H1 (cell line): ENCODE measurements around the gene ASS1. TPM values are rescaled to one million over a fixed set of nuclear protein-coding genes. Genes with fewer than 3 reads are reported as not detected.

Experiments
- CTCF ChIA-PET: fragments of 300-600 bp; sonication (Branson Sonifier 250); formaldehyde crosslinking; loops from one replicate; lab custom pipeline; 2021; ENCODE audit not compliant: partially characterized antibody; lab: Charles Lee
- POLR2A ChIA-PET: fragments of 300-600 bp; sonication (Branson Sonifier 250); formaldehyde crosslinking; loops from one replicate; lab custom pipeline; 2021; ENCODE audit warnings: inconsistent platforms; ENCODE audit not compliant: partially characterized antibody; lab: Charles Lee
- DNase-seq, 2 experiments: peaks; one replicate each; pipeline versions ENCODE4 v3.0.0 to v3.0.0-alpha.2; 2010 to 2022; ENCODE audit warnings: low spot score in 2 of 2, low read depth in 1 of 2, mixed read lengths in 1 of 2
- FAIRE-seq: peaks from 2 replicates; lab custom pipeline; 2011; peaks lifted over from hg19 to GRCh38; lab: Jason Lieb, UNC
- H2AFZ ChIP-seq: 2 replicates; pipeline ENCODE4 v1.8.1; 2012; ENCODE audit warnings: low read length, inconsistent platforms
- H2AK5ac ChIP-seq: 2 replicates; pipeline ENCODE4 v1.6.1; 2013; ENCODE audit warnings: low read depth, low read length
- H2BK120ac ChIP-seq: replicated peaks from 2 replicates; pipeline ENCODE3; 2013; ENCODE audit warnings: low read depth, low read length, inconsistent platforms
- H2BK12ac ChIP-seq: 2 replicates; pipeline ENCODE4 v1.6.1; 2013; ENCODE audit warnings: low read depth, low read length
- H2BK15ac ChIP-seq: 2 replicates; pipeline ENCODE4 v1.6.1; 2013; ENCODE audit warnings: low read length
- H2BK20ac ChIP-seq: 2 replicates; pipeline ENCODE4 v1.6.1; 2013; ENCODE audit warnings: low read length
- H2BK5ac ChIP-seq: 2 replicates; pipeline ENCODE4 v1.6.1; 2013; ENCODE audit warnings: low read depth, low read length
- H3K14ac ChIP-seq: 2 replicates; pipeline ENCODE4 v1.6.1; 2013; ENCODE audit warnings: inconsistent platforms; ENCODE audit not compliant: insufficient read length
- H3K18ac ChIP-seq: 2 replicates; pipeline ENCODE4 v1.6.1; 2013; ENCODE audit warnings: low read length; ENCODE audit errors: extremely low read depth
- H3K23ac ChIP-seq: 2 replicates; pipeline ENCODE4 v1.6.1; 2013; ENCODE audit warnings: inconsistent platforms; ENCODE audit not compliant: insufficient read length
- H3K23me2 ChIP-seq: 2 replicates; pipeline ENCODE4 v1.6.1; 2013; ENCODE audit warnings: low read depth, low read length
- H3K27ac ChIP-seq: 2 replicates; pipeline ENCODE4 v1.6.1; 2011; ENCODE audit warnings: low read depth, low read length, inconsistent platforms
- H3K27me3 ChIP-seq, 4 experiments: replicated peaks in 1 of 4; 1 replicate in 1 of 4; 2 replicates in 3 of 4; pipeline versions ENCODE4 v1.6.1 to v1.8.1; 2011 to 2013; ENCODE audit warnings: low read length in 3 of 4, mild to moderate bottlenecking in 3 of 4, inconsistent platforms in 2 of 4, mixed read lengths in 2 of 4, moderate library complexity in 1 of 4; ENCODE audit not compliant: control insufficient read depth in 3 of 4, insufficient read depth in 3 of 4; ENCODE audit errors: extremely low read depth in 1 of 4
- H3K36me3 ChIP-seq, 4 experiments: 2 replicates each; pipeline versions ENCODE4 v1.6.1 to v1.8.1; 2011 to 2013; ENCODE audit warnings: mild to moderate bottlenecking in 4 of 4, low read length in 3 of 4, moderate library complexity in 2 of 4, control low read depth in 1 of 4, inconsistent platforms in 1 of 4; ENCODE audit not compliant: insufficient read depth in 4 of 4, control insufficient read depth in 2 of 4
- H3K4ac ChIP-seq: replicated peaks from 2 replicates; pipeline ENCODE3; 2013; ENCODE audit warnings: low read length, low read depth, mixed read lengths, inconsistent platforms; ENCODE audit not compliant: insufficient read length
- H3K4me1 ChIP-seq, 4 experiments: replicated peaks in 1 of 4; 1 replicate in 1 of 4; 2 replicates in 3 of 4; pipeline versions ENCODE4 v1.6.1 to v1.8.1; 2011 to 2013; ENCODE audit warnings: low read length in 3 of 4, inconsistent platforms in 2 of 4, mixed read lengths in 1 of 4; ENCODE audit not compliant: insufficient read depth in 4 of 4, control insufficient read depth in 3 of 4
- H3K4me2 ChIP-seq, 2 experiments: 2 replicates each; pipeline versions ENCODE4 v1.6.1 to v1.8.1; 2011 to 2013; ENCODE audit warnings: low read depth in 2 of 2, low read length in 2 of 2, control low read depth in 1 of 2, inconsistent platforms in 1 of 2, mild to moderate bottlenecking in 1 of 2; ENCODE audit not compliant: insufficient read depth in 1 of 2
- H3K4me3 ChIP-seq, 4 experiments: fragments of 200-600, 300-600 bp in 1 of 4; sonication (generic), shearing (Covaris generic), sonication (Bioruptor Twin) in 1 of 4; 2 replicates each; pipeline versions ENCODE4 v1.5.1 to v1.8.1; 2011 to 2016; ENCODE audit warnings: low read length in 4 of 4, low read depth in 3 of 4, control low read depth in 2 of 4, inconsistent platforms in 2 of 4, mild to moderate bottlenecking in 2 of 4, mixed read lengths in 1 of 4, moderate library complexity in 1 of 4; ENCODE audit not compliant: insufficient read depth in 2 of 4; ENCODE audit errors: extremely low read depth in 1 of 4
- H3K56ac ChIP-seq: replicated peaks from 2 replicates; pipeline ENCODE3; 2013; ENCODE audit warnings: low read depth, mild to moderate bottlenecking, mixed read lengths, low read length, inconsistent platforms; ENCODE audit not compliant: insufficient read length
- H3K79me1 ChIP-seq: 2 replicates; pipeline ENCODE4 v1.6.1; 2013; ENCODE audit warnings: low read depth, low read length, control low read depth
- H3K79me2 ChIP-seq, 2 experiments: 2 replicates each; pipeline versions ENCODE4 v1.6.1 to v1.8.1; 2012 to 2013; ENCODE audit warnings: low read length in 2 of 2, mild to moderate bottlenecking in 2 of 2, inconsistent platforms in 1 of 2; ENCODE audit not compliant: insufficient read depth in 2 of 2, control insufficient read depth in 1 of 2
- H3K9ac ChIP-seq, 4 experiments: replicated peaks in 1 of 4; 1 replicate in 1 of 4; 2 replicates in 3 of 4; pipeline versions ENCODE4 v1.6.1 to v1.8.1; 2011 to 2013; ENCODE audit warnings: low read depth in 3 of 4, low read length in 3 of 4, control low read depth in 2 of 4, mild to moderate bottlenecking in 2 of 4, moderate library complexity in 2 of 4, inconsistent platforms in 1 of 4; ENCODE audit errors: extremely low read depth in 1 of 4
- H3K9me3 ChIP-seq, 2 experiments: 2 replicates each; pipeline versions ENCODE4 v1.6.1 to v1.8.1; 2012 to 2013; ENCODE audit warnings: mild to moderate bottlenecking in 2 of 2, moderate library complexity in 2 of 2, control low read depth in 1 of 2, inconsistent platforms in 1 of 2, low read depth in 1 of 2, low read length in 1 of 2, mixed read lengths in 1 of 2; ENCODE audit not compliant: insufficient read depth in 2 of 2
- H4K20me1 ChIP-seq, 2 experiments: replicated peaks in 1 of 2; 2 replicates each; pipeline versions ENCODE3 to v1.8.1; 2011 to 2013; ENCODE audit warnings: inconsistent platforms in 2 of 2, low read length in 2 of 2, mild to moderate bottlenecking in 1 of 2; ENCODE audit not compliant: insufficient read depth in 2 of 2, control insufficient read depth in 1 of 2
- H4K5ac ChIP-seq: 2 replicates; pipeline ENCODE4 v1.6.1; 2013; ENCODE audit warnings: low read length, low read depth, mixed read lengths, inconsistent platforms; ENCODE audit not compliant: insufficient read length
- H4K8ac ChIP-seq: 2 replicates; pipeline ENCODE4 v1.8.0; 2013; ENCODE audit warnings: mild to moderate bottlenecking, moderate library complexity, low read length, inconsistent platforms; ENCODE audit not compliant: insufficient read depth; ENCODE audit errors: extremely low read depth
- H4K91ac ChIP-seq: replicated peaks from 2 replicates; pipeline ENCODE3; 2013; ENCODE audit warnings: low read length, mixed read lengths, inconsistent platforms; ENCODE audit not compliant: insufficient read length
- CHD2 ChIP-seq: IDR thresholded peaks from 2 replicates; pipeline ENCODE4 v1.6.1; 2012; ENCODE audit warnings: low read length, improper control_type of control experiment
- FOSL1 ChIP-seq: IDR thresholded peaks from 2 replicates; pipeline ENCODE4 v1.6.1; 2011; ENCODE audit warnings: mild to moderate bottlenecking, low read depth, low read length, moderate library complexity; ENCODE audit not compliant: insufficient read depth
- HDAC2 ChIP-seq, 2 experiments: fragments of 300-600 bp in 1 of 2; sonication (generic) in 1 of 2; IDR thresholded peaks; 2 replicates each; pipeline ENCODE4 v1.6.1; 2011 to 2012; ENCODE audit warnings: low read depth in 2 of 2, low read length in 2 of 2, mild to moderate bottlenecking in 2 of 2, moderate library complexity in 2 of 2, borderline replicate concordance in 1 of 2, inconsistent platforms in 1 of 2
- KDM1A ChIP-seq: fragments of 200-600, 300-600 bp; sonication (generic); IDR thresholded peaks from 2 replicates; pipeline ENCODE4 v1.7.1; 2016; ENCODE audit warnings: mild to moderate bottlenecking, low read length, borderline replicate concordance
- POLR2AphosphoS5 ChIP-seq: IDR thresholded peaks from 2 replicates; pipeline ENCODE4 v1.6.1; 2011; ENCODE audit warnings: low read depth, low read length
- TCF12 ChIP-seq: IDR thresholded peaks from 2 replicates; pipeline ENCODE4 v1.6.1; 2011; ENCODE audit warnings: low read depth, mild to moderate bottlenecking, low read length
- WGBS, 2 experiments: shearing (Covaris generic) in 1 of 2; methylation state at CpG; one replicate each; pipeline versions ENCODE4 v1.1.6 to v1.1.7; 2013 to 2015; ENCODE audit warnings: low lambda C conversion rate in 2 of 2, mixed read lengths in 2 of 2, inconsistent platforms in 1 of 2, low coverage in 1 of 2, missing lambda C conversion rate in 1 of 2; ENCODE audit not compliant: insufficient replicate concordance in 2 of 2, insufficient coverage in 1 of 2, insufficient read length in 1 of 2; ENCODE audit errors: extremely low coverage in 1 of 2, missing lambda C conversion rate in 1 of 2; 5-methylcytosine and 5-hydroxymethylcytosine counted together
- polyA plus RNA-seq, 7 experiments: library from polyadenylated mRNA; depleted of rRNA in 3 of 7; stranded (reverse) in 5 of 7; unstranded in 2 of 7; fragments of >200 nt in 5 of 7; fragments of 200-250 nt in 2 of 7; gene quantifications; 1 replicate in 5 of 7; 2 replicates in 1 of 7; 4 replicates in 1 of 7; pipeline versions ENCODE4 v1.2.1 to v1.2.3, GENCODE V29; 2011 to 2013; ENCODE audit warnings: missing spikeins in 2 of 7, mixed read lengths in 2 of 7
- total RNA-seq: library from RNA; stranded (reverse); fragmentation: NEBNext Ultra II Directional; extraction: Animal tissue kit (Norgen Biotek cat#: 25700); gene quantifications from 2 replicates; pipeline ENCODE4 v1.2.1, GENCODE V29; 2021

The ASS1 gene
- total and polyA plus RNA-seq, 2 of the 8 experiments (the other 6 are each of a cell fraction or from before 2014, with no cell fraction given): 108 to 296 TPM

DNA sequence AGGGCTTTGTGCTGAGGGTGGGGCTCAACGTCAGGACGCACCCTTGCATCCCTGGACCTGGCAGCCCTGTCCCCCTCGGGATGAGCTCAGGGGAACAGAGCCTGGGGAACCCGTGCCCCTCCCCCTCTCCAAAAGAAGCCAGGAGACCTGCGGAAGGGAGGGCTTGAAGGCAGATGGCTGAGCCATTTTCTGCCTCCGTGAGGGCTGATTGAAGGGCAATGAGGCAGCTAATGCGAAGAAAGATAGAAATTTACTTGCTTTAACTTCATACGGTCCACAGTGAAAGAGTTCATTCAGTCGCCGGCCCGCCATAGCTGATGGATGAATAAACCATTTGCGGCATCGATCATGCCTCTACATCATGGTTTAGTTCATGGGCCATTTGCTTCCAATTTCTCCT, 28.8 kb downstream of the ASS1 start:
- Histone ChIP-seq H3K56ac (no peak overlapping the region), H3K27ac (no peak overlapping the region; the same call in 1 of the 2 replicates), H2BK12ac (peak overlapping the region; percentile 75; the same call in 1 of the 2 replicates), H3K4me1 (peaks cover 0 to 22% (median 12%) of the 10 kb centered on the region in 4 experiments; a peak in 6 of 7 replicates), H2BK20ac (no peak overlapping the region), H3K27me3 (no peaks in the 10 kb centered on the region), H2AFZ (no peak overlapping the region), H3K23me2 (0 out of 2 replicates have a peak, but pooled peaks cover 3% of the 10 kb centered on the region), H3K18ac (peak overlapping the region; percentile 13), H3K79me2 (no peaks in the 10 kb centered on the region), H3K4me3 (0 out of 8 replicates have a peak overlapping the region, but pooled peaks of 1 of the 4 experiments have one; percentile 27), H3K14ac (no peak overlapping the region), H3K9ac (no peak overlapping the region), H2BK15ac (no peak overlapping the region), H2BK5ac (peak overlapping the region; percentile 52; the same call in 1 of the 2 replicates), H3K4ac (no peak overlapping the region), H3K23ac (no peak overlapping the region), H3K4me2 (peak overlapping the region; percentile 40 to 55), H4K91ac (no peak overlapping the region), H3K36me3 (peaks cover 0 to 20% (median 0%) of the 10 kb centered on the region in 4 experiments; a peak in 2 of 8 replicates), H3K79me1 (no peaks in the 10 kb centered on the region; the same call in 1 of the 2 replicates), H2AK5ac (0 out of 2 replicates have a peak overlapping the region, but pooled peaks have one; percentile 24), H4K8ac (0 out of 2 replicates have a peak overlapping the region, but pooled peaks have one; percentile 62), H2BK120ac (no peak overlapping the region), H4K5ac (no peak overlapping the region), H3K9me3 (no peaks in the 10 kb centered on the region), H4K20me1 (no peaks in the 10 kb centered on the region)
- WGBS, 2 experiments: 62% methylated on average over 12 of the region's 13 CpGs; no CpG with 5 or more reads in 1 of the 2 experiments
- no peak for TF ChIP-seq TCF12
- no peak for TF ChIP-seq POLR2AphosphoS5
- TF ChIP-seq FOSL1: no peak
- no peak for TF ChIP-seq KDM1A
- TF ChIP-seq HDAC2 (IDR thresholded peaks at IDR 0.05; ENCODE audit: borderline replicate concordance in 1 of 2, low read depth in 2 of 2, low read length in 2 of 2): no peak
- no peak for TF ChIP-seq CHD2
- no peak for DNase-seq
- FAIRE-seq: no peak
- ChIA-PET CTCF (interaction anchor here (0.9 to 13.0 kb wide), 4 partner anchors 10 to 209 kb away, joined by 3 to 136 read pairs (median 4); no protein-coding TSS in a partner anchor), POLR2A (interaction anchor here (1.2 to 1.5 kb wide), 2 partner anchors 9 to 26 kb away, joined by 3 to 5 read pairs; no protein-coding TSS in a partner anchor)
